ENCODE measurements around the gene THADA. TPM values are rescaled to one million over a fixed set of nuclear protein-coding genes. Genes with fewer than 3 reads are reported as not detected.

Gene THADA
- polyA plus RNA-seq, 3 donors, result 7.3 to 11.2 (median 9.7) TPM

DNA sequence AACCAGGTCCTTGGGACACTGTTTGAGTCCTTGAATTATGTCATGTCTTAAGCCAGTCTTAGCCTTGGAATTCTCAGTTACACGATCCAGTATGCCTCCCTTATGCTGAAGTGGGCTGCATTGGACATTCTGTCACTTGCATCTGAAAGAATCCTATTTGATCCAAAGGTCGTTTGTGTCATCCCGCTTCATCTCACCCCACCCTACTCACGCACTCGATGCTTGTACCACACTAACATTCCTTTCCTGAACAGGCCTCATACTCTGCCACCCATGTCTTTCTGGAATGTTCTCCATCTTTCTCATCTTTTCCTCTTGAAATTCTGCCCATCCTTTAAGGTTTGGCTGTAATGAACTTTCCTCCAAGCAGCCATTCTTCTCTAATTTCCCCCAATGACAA lies 341.5 kb downstream of the THADA start:
- H3K4me3 ChIP-seq (replicated peaks in 1 of 3; ENCODE audit: low read depth in 2 of 3, low read length in 3 of 3), result no peak overlapping the region
- DNase-seq, result no peak
- Mint-ChIP-seq H3K27me3 (ENCODE audit: low read depth in 3 of 3) (peaks cover 0 to 5% (median 0%) of the 10 kb centered on the region in 3 donors), H3K4me3 (no peak overlapping the region), H3K9me3 (peaks cover 0 to 4% (median 0%) of the 10 kb centered on the region in 7 donors), H3K27ac (no peak overlapping the region), H3K36me3 (peaks cover 21 to 33% of the 10 kb centered on the region in 2 donors), H3K4me1 (no peaks in the 10 kb centered on the region)
- no peaks in the 10 kb centered on the region for H4K20me1 ChIP-seq (ENCODE audit: insufficient read depth, low read length)
- 96% methylated on average over 5 of the region's 5 CpGs for WGBS (ENCODE audit: insufficient coverage)
- intact Hi-C loops (cut with micrococcal nuclease), result no loop called here
- no peaks in the 10 kb centered on the region for H3K4me1 ChIP-seq (ENCODE audit: control insufficient read depth in 1 of 2, insufficient read depth in 2 of 2, low read length in 2 of 2)
- H3K9ac ChIP-seq (ENCODE audit: insufficient read depth, low read length, poor library complexity, severe bottlenecking), result no peak overlapping the region
- H2AFZ ChIP-seq (ENCODE audit: insufficient read depth, low read depth, low read length, poor library complexity, severe bottlenecking), result no peak overlapping the region
- no peak overlapping the region for H3K4me2 ChIP-seq (replicated peaks; ENCODE audit: extremely low read depth, low read length, poor library complexity, severe bottlenecking)
- no peak overlapping the region for H3K27ac ChIP-seq (ENCODE audit: low read depth in 1 of 2, low read length in 2 of 2)
- no peaks in the 10 kb centered on the region for H3K9me3 ChIP-seq (replicated peaks in 1 of 2; ENCODE audit: control insufficient read depth in 1 of 2, insufficient read depth in 1 of 2, low read length in 2 of 2)
- no peaks in the 10 kb centered on the region for H3K79me2 ChIP-seq (ENCODE audit: insufficient read depth, low read length)
- TF ChIP-seq, protein P1, sequence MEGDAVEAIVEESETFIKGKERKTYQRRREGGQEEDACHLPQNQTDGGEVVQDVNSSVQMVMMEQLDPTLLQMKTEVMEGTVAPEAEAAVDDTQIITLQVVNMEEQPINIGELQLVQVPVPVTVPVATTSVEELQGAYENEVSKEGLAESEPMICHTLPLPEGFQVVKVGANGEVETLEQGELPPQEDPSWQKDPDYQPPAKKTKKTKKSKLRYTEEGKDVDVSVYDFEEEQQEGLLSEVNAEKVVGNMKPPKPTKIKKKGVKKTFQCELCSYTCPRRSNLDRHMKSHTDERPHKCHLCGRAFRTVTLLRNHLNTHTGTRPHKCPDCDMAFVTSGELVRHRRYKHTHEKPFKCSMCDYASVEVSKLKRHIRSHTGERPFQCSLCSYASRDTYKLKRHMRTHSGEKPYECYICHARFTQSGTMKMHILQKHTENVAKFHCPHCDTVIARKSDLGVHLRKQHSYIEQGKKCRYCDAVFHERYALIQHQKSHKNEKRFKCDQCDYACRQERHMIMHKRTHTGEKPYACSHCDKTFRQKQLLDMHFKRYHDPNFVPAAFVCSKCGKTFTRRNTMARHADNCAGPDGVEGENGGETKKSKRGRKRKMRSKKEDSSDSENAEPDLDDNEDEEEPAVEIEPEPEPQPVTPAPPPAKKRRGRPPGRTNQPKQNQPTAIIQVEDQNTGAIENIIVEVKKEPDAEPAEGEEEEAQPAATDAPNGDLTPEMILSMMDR (IDR thresholded peaks at IDR 0.05), result no peak
- no peaks in the 10 kb centered on the region for H3K27me3 ChIP-seq (ENCODE audit: control insufficient read depth in 2 of 2, insufficient read depth in 2 of 2, low read length in 2 of 2)
- H3K36me3 ChIP-seq (replicated peaks in 1 of 2; ENCODE audit: control insufficient read depth in 1 of 2, insufficient read depth in 2 of 2, low read length in 2 of 2), result peaks cover 10 to 38% of the 10 kb centered on the region in 2 donors

DNA sequence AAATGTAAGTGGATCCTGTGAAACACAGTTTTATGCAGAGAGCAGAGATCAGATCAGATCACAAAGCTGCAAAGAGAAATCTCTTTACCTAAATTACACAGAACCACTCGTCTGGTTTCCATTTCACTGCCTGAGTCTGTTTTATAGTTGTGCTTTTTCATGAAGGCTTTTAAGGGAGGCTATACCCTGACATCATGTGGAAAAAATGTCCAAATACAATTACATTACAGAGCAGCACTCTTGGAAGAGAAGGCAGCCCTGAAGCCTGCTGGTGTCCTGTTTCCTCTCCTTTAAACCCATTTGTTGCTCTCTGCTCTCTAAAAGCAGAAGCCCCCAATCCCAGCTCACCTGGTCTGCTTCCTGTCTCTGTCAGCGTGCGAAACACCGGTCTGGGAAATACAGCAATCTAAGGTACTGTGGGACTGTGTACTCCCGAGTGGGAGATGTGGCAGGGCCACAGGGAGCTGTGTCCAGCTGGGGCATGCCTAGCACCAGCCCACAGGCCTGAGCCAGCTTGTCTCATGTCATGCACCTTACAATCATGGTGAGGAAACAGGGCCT lies 344.6 kb downstream of the THADA start:
- intact Hi-C loops (cut with micrococcal nuclease), result no loop called here
- no peaks in the 10 kb centered on the region for H3K27me3 ChIP-seq (ENCODE audit: control insufficient read depth in 2 of 2, insufficient read depth in 2 of 2, low read length in 2 of 2)
- Mint-ChIP-seq H3K4me1 (no peaks in the 10 kb centered on the region), H3K27me3 (ENCODE audit: low read depth in 3 of 3) (peaks cover 0 to 5% (median 2%) of the 10 kb centered on the region in 3 donors), H3K4me3 (no peak overlapping the region), H3K36me3 (peaks cover 34 to 35% of the 10 kb centered on the region in 2 donors), H3K27ac (no peak overlapping the region), H3K9me3 (peaks cover 0 to 4% (median 0%) of the 10 kb centered on the region in 7 donors)
- H3K9me3 ChIP-seq (replicated peaks in 1 of 2; ENCODE audit: control insufficient read depth in 1 of 2, insufficient read depth in 1 of 2, low read length in 2 of 2), result no peaks in the 10 kb centered on the region
- no peak overlapping the region for H3K4me2 ChIP-seq (replicated peaks; ENCODE audit: extremely low read depth, low read length, poor library complexity, severe bottlenecking)
- no peak overlapping the region for H3K9ac ChIP-seq (ENCODE audit: insufficient read depth, low read length, poor library complexity, severe bottlenecking)
- peaks cover 6 to 23% of the 10 kb centered on the region in 2 donors for H3K36me3 ChIP-seq (replicated peaks in 1 of 2; ENCODE audit: control insufficient read depth in 1 of 2, insufficient read depth in 2 of 2, low read length in 2 of 2)
- no peak for DNase-seq
- no peaks in the 10 kb centered on the region for H3K79me2 ChIP-seq (ENCODE audit: insufficient read depth, low read length)
- WGBS (ENCODE audit: insufficient coverage), result 71% methylated on average over 4 of the region's 5 CpGs
- H4K20me1 ChIP-seq (ENCODE audit: insufficient read depth, low read length), result no peaks in the 10 kb centered on the region
- H3K4me1 ChIP-seq (ENCODE audit: control insufficient read depth in 1 of 2, insufficient read depth in 2 of 2, low read length in 2 of 2), result no peaks in the 10 kb centered on the region
- H2AFZ ChIP-seq (ENCODE audit: insufficient read depth, low read depth, low read length, poor library complexity, severe bottlenecking), result no peak overlapping the region
- no peak overlapping the region for H3K4me3 ChIP-seq (replicated peaks in 1 of 3; ENCODE audit: low read depth in 2 of 3, low read length in 3 of 3)
- no peak overlapping the region for H3K27ac ChIP-seq (ENCODE audit: low read depth in 1 of 2, low read length in 2 of 2)
- TF ChIP-seq, protein P1 (IDR thresholded peaks at IDR 0.05), result no peak

Data from CD14-positive monocyte (primary cell).